ENCODE measurements around the gene SCRT2.

SCRT2 gene

DNA sequence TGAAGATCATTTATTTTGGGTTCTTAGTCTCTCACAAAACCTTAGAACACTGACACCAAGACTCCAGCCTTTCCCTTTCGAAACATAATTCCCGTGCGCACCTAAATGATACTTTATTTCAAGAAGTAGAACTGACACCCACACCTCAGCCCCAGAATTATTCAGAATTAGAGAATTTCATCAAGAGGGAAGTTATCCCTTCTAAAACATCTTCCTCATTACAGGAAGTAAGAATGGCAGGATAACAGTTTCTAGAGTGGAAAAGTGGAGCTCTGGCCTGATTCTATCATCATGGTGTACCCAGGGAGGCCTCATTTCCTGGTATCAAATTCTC lies 21.2 kb downstream of the SCRT2 start:
- Histone ChIP-seq H2AFZ (ENCODE audit: low read length) (no peak overlapping the region), H3K4me2 (ENCODE audit: low read length) (peak overlapping the region; percentile 88), H3K27me3 (ENCODE audit: insufficient read depth, low read length) (no peaks in the 10 kb centered on the region), H3F3A (ENCODE audit: insufficient read depth, low read length) (no peaks in the 10 kb centered on the region), H3K36me3 (ENCODE audit: insufficient read depth, low read length) (peaks cover 13% of the 10 kb centered on the region; the same call in 1 of the 2 replicates), H3K4me1 (ENCODE audit: insufficient read depth, low read length, severe bottlenecking) (peaks cover 20% of the 10 kb centered on the region), H4K20me1 (ENCODE audit: insufficient read depth, low read length) (no peaks in the 10 kb centered on the region), H3K27ac (ENCODE audit: low read depth, low read length, poor library complexity, severe bottlenecking) (no peak overlapping the region), H3K79me2 (ENCODE audit: insufficient read depth, low read length) (peaks cover 9% of the 10 kb centered on the region; the same call in 1 of the 2 replicates), H3K9me3 (ENCODE audit: low read length) (no peaks in the 10 kb centered on the region), H3K9me2 (ENCODE audit: low read depth, low read length) (no peaks in the 10 kb centered on the region), H3K9ac (ENCODE audit: low read length) (peak overlapping the region; percentile 87; the same call in 1 of the 2 replicates), H3K4me3 (ENCODE audit: low read depth, low read length, poor library complexity, severe bottlenecking) (peak overlapping the region; percentile 76)
- TF ChIP-seq, protein P1, sequence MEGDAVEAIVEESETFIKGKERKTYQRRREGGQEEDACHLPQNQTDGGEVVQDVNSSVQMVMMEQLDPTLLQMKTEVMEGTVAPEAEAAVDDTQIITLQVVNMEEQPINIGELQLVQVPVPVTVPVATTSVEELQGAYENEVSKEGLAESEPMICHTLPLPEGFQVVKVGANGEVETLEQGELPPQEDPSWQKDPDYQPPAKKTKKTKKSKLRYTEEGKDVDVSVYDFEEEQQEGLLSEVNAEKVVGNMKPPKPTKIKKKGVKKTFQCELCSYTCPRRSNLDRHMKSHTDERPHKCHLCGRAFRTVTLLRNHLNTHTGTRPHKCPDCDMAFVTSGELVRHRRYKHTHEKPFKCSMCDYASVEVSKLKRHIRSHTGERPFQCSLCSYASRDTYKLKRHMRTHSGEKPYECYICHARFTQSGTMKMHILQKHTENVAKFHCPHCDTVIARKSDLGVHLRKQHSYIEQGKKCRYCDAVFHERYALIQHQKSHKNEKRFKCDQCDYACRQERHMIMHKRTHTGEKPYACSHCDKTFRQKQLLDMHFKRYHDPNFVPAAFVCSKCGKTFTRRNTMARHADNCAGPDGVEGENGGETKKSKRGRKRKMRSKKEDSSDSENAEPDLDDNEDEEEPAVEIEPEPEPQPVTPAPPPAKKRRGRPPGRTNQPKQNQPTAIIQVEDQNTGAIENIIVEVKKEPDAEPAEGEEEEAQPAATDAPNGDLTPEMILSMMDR (IDR thresholded peaks at IDR 0.05; ENCODE audit: low read length) = no peak
- no peak for TF ChIP-seq EZH2 (IDR thresholded peaks at IDR 0.05; ENCODE audit: borderline replicate concordance, low read length)

DNA sequence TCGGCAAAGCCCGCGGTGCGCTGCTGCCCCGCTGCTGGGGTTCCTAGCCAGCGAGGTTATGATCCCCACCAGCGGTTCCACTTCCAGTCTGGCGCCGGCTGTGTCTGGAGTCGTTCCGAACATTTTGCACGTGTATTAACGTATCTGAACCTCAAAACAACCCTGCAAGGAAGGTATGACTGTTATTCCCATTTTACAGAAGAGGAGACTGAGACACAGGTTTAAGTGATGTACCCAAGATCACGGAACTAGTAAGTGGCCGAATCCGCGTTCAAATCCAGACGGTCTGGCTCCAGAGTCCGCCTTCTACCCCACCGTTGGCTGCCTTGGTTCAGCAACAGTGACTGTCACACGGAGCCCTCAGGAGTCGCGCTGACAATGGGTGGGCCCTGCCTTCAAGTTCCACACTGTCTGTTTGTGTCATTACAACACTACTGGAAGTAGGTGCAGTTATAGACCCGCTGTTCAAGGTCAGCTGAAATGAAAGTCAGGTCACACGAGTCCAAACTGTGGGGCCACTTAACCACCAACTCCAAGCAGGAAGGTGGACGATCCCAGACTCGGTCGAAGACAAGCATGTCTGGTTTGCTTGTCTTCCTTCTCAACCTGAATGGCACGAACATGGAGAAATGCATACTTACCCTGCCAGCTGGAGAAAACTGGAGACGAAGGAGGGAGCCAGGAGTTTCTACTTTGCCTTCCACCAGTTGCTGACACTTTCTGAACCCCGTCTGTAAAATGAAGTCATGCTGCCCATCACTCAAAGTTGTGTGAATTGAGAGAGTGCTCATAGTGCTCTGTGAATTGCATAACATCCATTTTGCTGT lies 21.8 kb downstream of the SCRT2 start:
- no peaks in the 10 kb centered on the region for H4K20me1 ChIP-seq (ENCODE audit: insufficient read depth, low read length)
- H3K9ac ChIP-seq (ENCODE audit: low read length) = peak overlapping the region; percentile 87
- peak overlapping the region; percentile 32; the same call in 1 of the 2 replicates for H2AFZ ChIP-seq (ENCODE audit: low read length)
- peaks cover 20% of the 10 kb centered on the region for H3K4me1 ChIP-seq (ENCODE audit: insufficient read depth, low read length, severe bottlenecking)
- no peaks in the 10 kb centered on the region for H3K9me3 ChIP-seq (ENCODE audit: low read length)
- H3K4me3 ChIP-seq (ENCODE audit: low read depth, low read length, poor library complexity, severe bottlenecking) = peak overlapping the region; percentile 76
- H3K9me2 ChIP-seq (ENCODE audit: low read depth, low read length) = no peaks in the 10 kb centered on the region
- no peaks in the 10 kb centered on the region for H3F3A ChIP-seq (ENCODE audit: insufficient read depth, low read length)
- H3K4me2 ChIP-seq (ENCODE audit: low read length) = peak overlapping the region; percentile 88
- peaks cover 9% of the 10 kb centered on the region; the same call in 1 of the 2 replicates for H3K79me2 ChIP-seq (ENCODE audit: insufficient read depth, low read length)
- TF ChIP-seq EZH2 (IDR thresholded peaks at IDR 0.05; ENCODE audit: borderline replicate concordance, low read length) = no peak
- TF ChIP-seq, protein P1 (IDR thresholded peaks at IDR 0.05; ENCODE audit: low read length) = no peak
- no peak overlapping the region for H3K27ac ChIP-seq (ENCODE audit: low read depth, low read length, poor library complexity, severe bottlenecking)
- H3K27me3 ChIP-seq (ENCODE audit: insufficient read depth, low read length) = no peaks in the 10 kb centered on the region
- H3K36me3 ChIP-seq (ENCODE audit: insufficient read depth, low read length) = peaks cover 17% of the 10 kb centered on the region

DNA sequence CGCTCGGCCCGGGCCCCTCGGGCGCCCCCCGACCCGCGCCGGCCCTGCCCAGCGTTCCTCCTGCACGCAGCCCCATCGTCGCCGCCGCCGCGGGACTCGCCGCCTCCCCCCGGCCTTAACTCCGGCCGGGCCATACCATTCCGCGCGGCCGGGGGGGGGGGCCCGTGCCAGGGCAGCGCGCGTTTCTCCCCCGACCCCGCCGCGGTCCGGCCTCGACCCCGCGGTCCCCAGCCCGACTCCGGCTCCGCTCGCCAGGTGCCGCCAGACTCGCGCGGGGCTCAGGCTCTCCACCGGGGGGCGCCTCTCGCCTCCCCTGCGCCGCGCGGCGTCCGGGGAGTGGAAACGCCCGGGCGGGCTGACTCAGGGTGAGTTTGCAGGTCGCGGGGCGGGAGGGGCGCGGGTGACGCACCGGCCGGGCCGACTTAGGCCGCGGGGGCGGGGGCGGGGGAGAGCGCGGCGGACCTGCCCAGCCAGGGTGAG lies 22.5 kb downstream of the SCRT2 start, which contains the start of gene SRXN1:
TSS of gene SRXN1 (minus strand) at position 91 of the 480 bp plus-strand sequence. CDS start at position 76, 15 bp downstream.
- H3F3A ChIP-seq (ENCODE audit: insufficient read depth, low read length) = no peaks in the 10 kb centered on the region
- H3K9ac ChIP-seq (ENCODE audit: low read length) = peak within 1 kb of the TSS; percentile 87
- H3K4me1 ChIP-seq (ENCODE audit: insufficient read depth, low read length, severe bottlenecking) = peaks cover 20% of the 10 kb centered on the region
- H3K9me3 ChIP-seq (ENCODE audit: low read length) = no peaks in the 10 kb centered on the region
- H3K4me3 ChIP-seq (ENCODE audit: low read depth, low read length, poor library complexity, severe bottlenecking) = peak within 1 kb of the TSS; percentile 76
- H3K4me2 ChIP-seq (ENCODE audit: low read length) = peak within 1 kb of the TSS; percentile 88
- TF ChIP-seq, protein P1 (IDR thresholded peaks at IDR 0.05; ENCODE audit: low read length) = peak; percentile 78
- TF ChIP-seq EZH2 (IDR thresholded peaks at IDR 0.05; ENCODE audit: borderline replicate concordance, low read length) = no peak
- peaks cover 9% of the 10 kb centered on the region; the same call in 1 of the 2 replicates for H3K79me2 ChIP-seq (ENCODE audit: insufficient read depth, low read length)
- H3K9me2 ChIP-seq (ENCODE audit: low read depth, low read length) = no peaks in the 10 kb centered on the region
- no peaks in the 10 kb centered on the region for H4K20me1 ChIP-seq (ENCODE audit: insufficient read depth, low read length)
- peak within 1 kb of the TSS; percentile 24 for H3K27ac ChIP-seq (ENCODE audit: low read depth, low read length, poor library complexity, severe bottlenecking)
- H3K36me3 ChIP-seq (ENCODE audit: insufficient read depth, low read length) = peaks cover 24% of the 10 kb centered on the region
- no peaks in the 10 kb centered on the region for H3K27me3 ChIP-seq (ENCODE audit: insufficient read depth, low read length)
- peak within 1 kb of the TSS; percentile 32; the same call in 1 of the 2 replicates for H2AFZ ChIP-seq (ENCODE audit: low read length)

Data from OCI-LY1 (cell line).